ENCODE results near the gene MAPRE2. TPM values are rescaled to one million over a fixed set of nuclear protein-coding genes. Genes with fewer than 3 reads are reported as not detected.

The MAPRE2 gene
- total RNA-seq, 1 experiment from 2014 or later: 2.8 TPM

GRCh38 chr18:35104391-35105051 lies 63.3 kb downstream of the MAPRE2 start:
- Histone ChIP-seq H3K36me3 (ENCODE audit: low read depth, low read length) (no peaks in the 10 kb centered on the region), H3K9me2 (replicated peaks; ENCODE audit: low read length) (no peaks in the 10 kb centered on the region), H3K9me3 (ENCODE audit: low read length) (no peaks in the 10 kb centered on the region), H4K20me1 (ENCODE audit: low read length) (no peaks in the 10 kb centered on the region), H3K27ac (ENCODE audit: low read length) (no peak overlapping the region), H3K4me1 (ENCODE audit: insufficient read depth, low read length) (no peaks in the 10 kb centered on the region), H3F3A (ENCODE audit: low read length, unreplicated experiment) (no peaks in the 10 kb centered on the region), H3K4me3 (ENCODE audit: low read length) (no peak overlapping the region), H2AFZ (ENCODE audit: low read length) (no peak overlapping the region), H3K4me2 (ENCODE audit: low read length) (no peak overlapping the region), H3K27me3 (ENCODE audit: low read length) (no peaks in the 10 kb centered on the region), H3K79me2 (ENCODE audit: low read length) (no peaks in the 10 kb centered on the region), H3K9ac (ENCODE audit: low read length) (no peak overlapping the region)
- intact Hi-C loops (cut with micrococcal nuclease): no loop called here
- no peak for TF ChIP-seq EZH2phosphoT487 (IDR thresholded peaks at IDR 0.05; ENCODE audit: borderline replicate concordance, low read length)
- TF ChIP-seq EZH2 (IDR thresholded peaks at IDR 0.05; ENCODE audit: low read length, unreplicated experiment): no peak
- no TSS peak for BruUV-seq (replicated peaks)
- POLR2A ChIA-PET (ENCODE audit: unreplicated experiment): no interaction called here
- DNase-seq: no peak
- CTCF ChIA-PET: no interaction called here
- ATAC-seq: no peak

GRCh38 chr18:35106013-35106844 lies 65.0 kb downstream of the MAPRE2 start:
- Histone ChIP-seq H3K9me2 (replicated peaks; ENCODE audit: low read length) (no peaks in the 10 kb centered on the region), H2AFZ (ENCODE audit: low read length) (no peak overlapping the region), H3K79me2 (ENCODE audit: low read length) (no peaks in the 10 kb centered on the region), H3K4me2 (ENCODE audit: low read length) (no peak overlapping the region), H3K36me3 (ENCODE audit: low read depth, low read length) (no peaks in the 10 kb centered on the region), H3K9ac (ENCODE audit: low read length) (no peak overlapping the region), H3K4me3 (ENCODE audit: low read length) (no peak overlapping the region), H3K27me3 (ENCODE audit: low read length) (no peaks in the 10 kb centered on the region), H3K27ac (ENCODE audit: low read length) (peak overlapping the region; percentile 47), H4K20me1 (ENCODE audit: low read length) (no peaks in the 10 kb centered on the region), H3F3A (ENCODE audit: low read length, unreplicated experiment) (no peaks in the 10 kb centered on the region), H3K4me1 (ENCODE audit: insufficient read depth, low read length) (no peaks in the 10 kb centered on the region), H3K9me3 (ENCODE audit: low read length) (no peaks in the 10 kb centered on the region)
- intact Hi-C loops (cut with micrococcal nuclease): no loop called here
- ATAC-seq (no peak), DNase-seq (no peak)
- BruUV-seq (replicated peaks): no TSS peak
- TF ChIP-seq EZH2phosphoT487 (IDR thresholded peaks at IDR 0.05; ENCODE audit: borderline replicate concordance, low read length): no peak
- TF ChIP-seq, protein P1, sequence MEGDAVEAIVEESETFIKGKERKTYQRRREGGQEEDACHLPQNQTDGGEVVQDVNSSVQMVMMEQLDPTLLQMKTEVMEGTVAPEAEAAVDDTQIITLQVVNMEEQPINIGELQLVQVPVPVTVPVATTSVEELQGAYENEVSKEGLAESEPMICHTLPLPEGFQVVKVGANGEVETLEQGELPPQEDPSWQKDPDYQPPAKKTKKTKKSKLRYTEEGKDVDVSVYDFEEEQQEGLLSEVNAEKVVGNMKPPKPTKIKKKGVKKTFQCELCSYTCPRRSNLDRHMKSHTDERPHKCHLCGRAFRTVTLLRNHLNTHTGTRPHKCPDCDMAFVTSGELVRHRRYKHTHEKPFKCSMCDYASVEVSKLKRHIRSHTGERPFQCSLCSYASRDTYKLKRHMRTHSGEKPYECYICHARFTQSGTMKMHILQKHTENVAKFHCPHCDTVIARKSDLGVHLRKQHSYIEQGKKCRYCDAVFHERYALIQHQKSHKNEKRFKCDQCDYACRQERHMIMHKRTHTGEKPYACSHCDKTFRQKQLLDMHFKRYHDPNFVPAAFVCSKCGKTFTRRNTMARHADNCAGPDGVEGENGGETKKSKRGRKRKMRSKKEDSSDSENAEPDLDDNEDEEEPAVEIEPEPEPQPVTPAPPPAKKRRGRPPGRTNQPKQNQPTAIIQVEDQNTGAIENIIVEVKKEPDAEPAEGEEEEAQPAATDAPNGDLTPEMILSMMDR (conservative IDR thresholded peaks at IDR 0.05; ENCODE audit: low read depth, low read length): no peak
- no peak for TF ChIP-seq EZH2 (IDR thresholded peaks at IDR 0.05; ENCODE audit: low read length, unreplicated experiment)
- ChIA-PET POLR2A (ENCODE audit: unreplicated experiment) (no interaction called here), CTCF (interaction anchor here (0.5 to 0.6 kb wide), 2 partner anchors 40 to 240 kb away, joined by 3 to 12 read pairs; no protein-coding TSS in a partner anchor)

- H3K9ac ChIP-seq (ENCODE audit: low read length): no peak overlapping the region
- H3K79me2 ChIP-seq (ENCODE audit: low read length): no peaks in the 10 kb centered on the region
- no peaks in the 10 kb centered on the region for H3K9me3 ChIP-seq (ENCODE audit: low read length)
- TF ChIP-seq, protein P1 (conservative IDR thresholded peaks at IDR 0.05; ENCODE audit: low read depth, low read length): no peak
- TF ChIP-seq EZH2phosphoT487 (IDR thresholded peaks at IDR 0.05; ENCODE audit: borderline replicate concordance, low read length) (no peak), EZH2 (IDR thresholded peaks at IDR 0.05; ENCODE audit: low read length, unreplicated experiment) (no peak)
- no peaks in the 10 kb centered on the region for H3K9me2 ChIP-seq (replicated peaks; ENCODE audit: low read length)
- ATAC-seq: peak; percentile 60
- DNase-seq: peak; percentile 12
- BruUV-seq (replicated peaks): no TSS peak
- H3K27me3 ChIP-seq (ENCODE audit: low read length): no peaks in the 10 kb centered on the region
- H3K36me3 ChIP-seq (ENCODE audit: low read depth, low read length): no peaks in the 10 kb centered on the region
- H3K27ac ChIP-seq (ENCODE audit: low read length): peak overlapping the region; percentile 71
- intact Hi-C loops (cut with micrococcal nuclease): no loop called here
- no peaks in the 10 kb centered on the region for H3K4me1 ChIP-seq (ENCODE audit: insufficient read depth, low read length)
- H3K4me2 ChIP-seq (ENCODE audit: low read length): no peak overlapping the region
- no peak overlapping the region for H3K4me3 ChIP-seq (ENCODE audit: low read length)
- ChIA-PET POLR2A (ENCODE audit: unreplicated experiment) (no interaction called here), CTCF (interaction anchor here (0.5 to 0.6 kb wide), 2 partner anchors 40 to 240 kb away, joined by 3 to 12 read pairs; no protein-coding TSS in a partner anchor)
- H3F3A ChIP-seq (ENCODE audit: low read length, unreplicated experiment): no peaks in the 10 kb centered on the region
- no peak overlapping the region for H2AFZ ChIP-seq (ENCODE audit: low read length)
- no peaks in the 10 kb centered on the region for H4K20me1 ChIP-seq (ENCODE audit: low read length)
These were observed 65.6 kb downstream of the MAPRE2 start for GRCh38 chr18:35106845-35107148.
